AG10803 (cell line): ENCODE results near the gene ANKRD22.
A peak's percentile ranks its signal among the peaks of the same experiment; 100 is the strongest.

Experiments
- DNase-seq: peaks from one replicate; pipeline ENCODE4 v3.0.0; 2010; ENCODE audit warnings: low read depth
- H3K4me3 ChIP-seq: 2 replicates; pipeline ENCODE4 v1.5.1; 2011; ENCODE audit warnings: mild to moderate bottlenecking, low read length, control low read depth
- TF ChIP-seq, protein P1 (sequence below): conservative IDR thresholded peaks from 2 replicates; pipeline ENCODE4 v1.5.1; 2011; ENCODE audit warnings: mild to moderate bottlenecking, low read length, control low read depth, inconsistent platforms

Gene ANKRD22

DNA sequence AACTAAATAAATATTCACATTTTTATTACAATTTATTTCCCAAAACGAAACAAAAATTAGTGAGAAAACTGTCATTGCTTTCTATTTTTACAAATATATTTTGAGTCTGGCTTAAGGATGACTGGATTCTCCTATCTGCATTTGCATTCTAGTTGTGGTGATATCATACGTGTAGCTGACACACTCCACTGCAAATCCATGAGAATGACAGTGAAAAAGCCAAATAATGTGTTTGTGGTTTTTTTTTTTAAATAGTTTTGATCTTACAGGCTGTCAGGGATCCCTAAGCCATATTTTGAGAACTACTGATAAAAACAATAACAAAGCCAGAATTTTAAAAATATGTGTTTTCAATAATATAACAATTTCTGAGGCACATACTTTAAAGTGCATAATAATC lies 22.6 kb upstream of the ANKRD22 start:
- TF ChIP-seq, protein P1, sequence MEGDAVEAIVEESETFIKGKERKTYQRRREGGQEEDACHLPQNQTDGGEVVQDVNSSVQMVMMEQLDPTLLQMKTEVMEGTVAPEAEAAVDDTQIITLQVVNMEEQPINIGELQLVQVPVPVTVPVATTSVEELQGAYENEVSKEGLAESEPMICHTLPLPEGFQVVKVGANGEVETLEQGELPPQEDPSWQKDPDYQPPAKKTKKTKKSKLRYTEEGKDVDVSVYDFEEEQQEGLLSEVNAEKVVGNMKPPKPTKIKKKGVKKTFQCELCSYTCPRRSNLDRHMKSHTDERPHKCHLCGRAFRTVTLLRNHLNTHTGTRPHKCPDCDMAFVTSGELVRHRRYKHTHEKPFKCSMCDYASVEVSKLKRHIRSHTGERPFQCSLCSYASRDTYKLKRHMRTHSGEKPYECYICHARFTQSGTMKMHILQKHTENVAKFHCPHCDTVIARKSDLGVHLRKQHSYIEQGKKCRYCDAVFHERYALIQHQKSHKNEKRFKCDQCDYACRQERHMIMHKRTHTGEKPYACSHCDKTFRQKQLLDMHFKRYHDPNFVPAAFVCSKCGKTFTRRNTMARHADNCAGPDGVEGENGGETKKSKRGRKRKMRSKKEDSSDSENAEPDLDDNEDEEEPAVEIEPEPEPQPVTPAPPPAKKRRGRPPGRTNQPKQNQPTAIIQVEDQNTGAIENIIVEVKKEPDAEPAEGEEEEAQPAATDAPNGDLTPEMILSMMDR: no peak
- peak; percentile 56 for DNase-seq
- no peak overlapping the region for H3K4me3 ChIP-seq

DNA sequence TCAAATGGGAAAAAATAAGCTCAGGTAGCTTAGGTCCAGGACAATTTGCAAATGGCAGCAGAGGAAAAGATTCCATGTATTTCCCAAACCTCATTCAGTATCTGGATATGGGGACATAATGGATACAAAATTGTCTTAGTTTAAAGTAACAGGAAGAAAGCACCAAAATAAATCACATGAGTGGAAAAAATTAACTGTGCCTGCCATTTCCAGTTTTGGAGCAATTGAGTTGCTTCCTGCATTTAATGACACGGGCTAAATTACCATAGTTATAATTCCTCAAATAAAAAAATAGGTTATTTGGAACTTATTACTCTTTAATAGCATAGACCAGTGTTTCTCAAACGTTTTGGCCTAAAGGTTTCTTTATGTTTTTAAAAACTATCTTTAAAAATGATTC lies 22.1 kb upstream of the ANKRD22 start:
- H3K4me3 ChIP-seq: no peak overlapping the region
- DNase-seq: no peak
- TF ChIP-seq, protein P1: no peak

DNA sequence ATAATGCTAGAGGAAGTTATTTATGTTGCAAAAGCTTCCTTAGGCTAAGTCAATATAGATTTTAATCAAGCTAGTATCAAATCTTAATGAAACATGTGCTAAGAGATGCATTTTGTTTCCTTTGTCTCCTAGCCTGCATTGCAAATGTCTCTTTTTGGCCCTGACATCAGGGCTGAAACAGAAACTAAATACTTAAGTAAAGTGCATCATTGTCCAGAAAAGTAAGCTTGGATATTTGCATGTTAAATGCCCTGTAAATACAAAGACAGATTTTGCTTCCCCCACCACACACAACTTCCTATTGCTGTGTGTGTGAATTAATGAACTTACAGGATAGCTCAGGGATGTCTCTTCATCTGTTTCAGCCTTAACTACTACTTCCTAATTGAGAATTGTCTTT lies 18.4 kb upstream of the ANKRD22 start:
- no peak overlapping the region for H3K4me3 ChIP-seq
- DNase-seq: no peak

DNA sequence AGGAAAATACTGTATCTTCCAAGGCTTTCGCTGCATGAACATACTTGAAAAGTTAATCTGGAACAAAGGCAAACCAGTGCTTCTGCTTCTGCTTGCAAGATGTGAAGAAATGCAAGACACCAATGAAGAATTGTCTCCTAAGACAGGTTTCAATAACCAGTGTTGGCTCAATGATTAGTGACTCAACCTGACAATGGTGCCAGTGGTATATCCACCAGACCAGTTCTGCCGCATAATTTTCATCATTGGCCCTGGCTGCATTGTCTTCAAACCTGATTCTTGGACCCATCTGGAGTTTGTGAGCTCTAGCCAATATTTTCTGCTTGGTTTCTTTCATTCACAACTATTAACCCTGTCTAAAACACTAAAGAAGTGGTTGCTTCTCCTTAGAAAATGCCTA lies 14.8 kb upstream of the ANKRD22 start:
- DNase-seq: no peak
- TF ChIP-seq, protein P1: no peak

More for the DNA sequence above, 18.4 kb upstream of the ANKRD22 start:
- TF ChIP-seq, protein P1: no peak

DNA sequence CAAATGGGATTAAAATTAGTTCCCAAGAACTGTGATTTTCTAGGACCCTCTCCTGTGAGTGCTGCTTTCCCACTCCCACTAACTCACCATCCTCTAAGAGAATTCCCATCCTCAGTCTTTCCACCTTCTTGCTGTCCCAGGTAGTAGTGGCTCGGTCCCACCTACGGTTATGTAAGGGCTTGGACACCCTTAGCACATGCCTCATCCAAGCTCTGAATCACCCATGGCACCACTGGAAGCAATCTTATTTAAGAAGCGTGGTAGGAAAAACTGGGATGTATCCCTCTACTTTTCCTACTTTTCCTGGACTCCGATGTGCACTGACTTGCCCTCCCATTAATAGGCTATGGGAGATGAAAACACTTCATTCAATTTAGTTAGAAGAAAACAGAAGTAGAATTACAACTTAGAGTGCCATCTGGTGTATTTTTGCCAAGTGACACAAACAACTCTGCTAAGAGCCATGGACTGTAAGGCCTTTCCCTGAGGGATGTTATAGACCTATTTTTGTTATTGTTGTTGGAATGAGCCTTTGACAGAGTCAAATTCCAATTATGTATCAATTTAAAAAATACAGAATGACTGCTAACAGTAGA lies 13.7 kb upstream of the ANKRD22 start:
- TF ChIP-seq, protein P1: peak; percentile 16; the same call in 1 of the 2 replicates
- DNase-seq: no peak
- no peak overlapping the region for H3K4me3 ChIP-seq

More for the DNA sequence above, 14.8 kb upstream of the ANKRD22 start:
- H3K4me3 ChIP-seq: no peak overlapping the region

DNA sequence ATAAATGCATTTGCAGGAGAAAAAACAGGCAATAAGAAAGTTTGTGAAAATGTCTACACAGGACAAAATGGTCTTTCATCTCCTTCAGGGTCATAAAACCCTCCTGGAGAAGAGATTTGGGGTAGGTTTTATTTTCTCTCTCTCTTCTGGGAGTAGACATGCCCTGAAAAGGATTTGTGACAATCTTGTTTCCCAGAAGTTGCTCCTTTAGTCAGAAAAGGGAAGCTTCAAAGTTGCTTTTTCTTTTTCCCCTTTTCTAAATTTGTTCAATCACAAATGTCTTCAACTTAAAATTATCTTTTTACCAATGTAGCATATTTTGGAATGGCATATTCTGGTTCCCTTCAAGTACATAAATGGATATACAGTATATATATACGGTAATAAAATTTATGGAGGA lies 9.4 kb upstream of the ANKRD22 start:
- no peak overlapping the region for H3K4me3 ChIP-seq
- TF ChIP-seq, protein P1: no peak
- no peak for DNase-seq

DNA sequence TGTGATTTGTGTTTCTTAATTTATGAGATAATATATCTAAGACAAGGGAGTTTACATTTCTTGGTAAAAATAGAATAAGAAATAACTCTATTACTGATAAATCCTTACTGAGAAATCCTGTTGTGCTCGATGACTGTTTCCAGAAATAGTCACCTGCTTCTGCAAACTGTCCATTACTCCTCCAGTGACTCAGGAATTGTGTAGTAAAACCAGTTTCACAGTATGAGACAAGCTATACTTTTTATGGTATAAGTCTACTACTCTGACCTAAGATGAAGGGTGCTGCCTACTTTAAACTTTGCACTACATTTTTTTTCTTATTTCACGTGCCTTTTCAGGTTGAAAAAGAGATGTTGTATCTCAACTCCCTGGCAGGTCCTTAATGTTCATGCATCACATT lies 6.8 kb upstream of the ANKRD22 start:
- no peak overlapping the region for H3K4me3 ChIP-seq
- no peak for DNase-seq
- TF ChIP-seq, protein P1: no peak
